SIG-M5 treated with dmso at 0.1 percent for 504 hours (cell line): Measurements from ENCODE around the gene CSNK2B.
"Not testable (repeated sequence)": the region's sequence is repeated elsewhere in the genome, so short reads cannot be mapped to it uniquely, and the experiment has no call there.

Experiments used
- DNase-seq: peaks from one replicate; lab custom pipeline; 2025; ENCODE audit not compliant: unreplicated experiment; lab: John Stamatoyannopoulos, UW

Gene CSNK2B

DNA sequence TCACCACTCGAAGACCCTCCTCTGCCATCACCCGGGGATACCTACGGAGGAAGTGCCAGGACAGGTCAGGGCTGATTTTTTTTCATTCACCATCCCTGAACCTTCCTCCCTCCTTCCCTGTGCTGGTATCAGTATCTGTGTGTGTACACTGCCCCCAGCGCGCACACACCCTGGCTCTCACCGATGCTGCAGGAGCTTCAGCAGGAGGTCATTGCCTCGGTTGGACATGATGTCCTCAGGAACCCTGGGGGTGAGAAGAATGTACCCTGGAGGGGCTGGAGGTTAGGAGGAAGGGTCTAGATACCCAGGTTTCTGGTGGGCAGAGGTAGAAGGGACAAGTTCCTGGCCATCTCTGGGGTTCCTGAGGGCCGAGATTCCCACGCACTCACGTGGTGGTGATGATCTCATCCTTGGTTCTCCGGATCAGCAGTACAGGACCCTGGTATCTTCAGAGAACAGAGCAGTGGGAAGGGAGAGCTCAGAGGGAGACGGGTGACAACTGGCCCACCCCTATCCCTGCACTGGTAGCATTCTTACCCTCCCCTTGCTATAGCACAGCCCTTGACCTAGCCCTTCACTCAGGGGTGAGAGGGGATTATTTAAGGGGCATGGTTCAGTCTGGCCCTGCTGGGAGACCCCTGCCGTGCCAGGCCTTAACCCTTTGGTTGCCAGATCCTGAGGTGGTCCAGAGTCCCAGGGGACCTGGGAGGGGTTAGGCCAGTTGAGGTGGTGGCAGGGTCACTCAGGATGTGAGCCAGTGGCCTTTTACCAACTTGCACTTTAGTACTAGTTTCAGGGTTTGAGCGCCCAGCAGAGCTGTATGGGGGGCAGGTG, 22.2 kb downstream of the CSNK2B start:
- DNase-seq = no peak

- no peak for DNase-seq
Observed at GRCh38 chr6:31689249-31690110, 23.6 kb downstream of the CSNK2B start.

DNA sequence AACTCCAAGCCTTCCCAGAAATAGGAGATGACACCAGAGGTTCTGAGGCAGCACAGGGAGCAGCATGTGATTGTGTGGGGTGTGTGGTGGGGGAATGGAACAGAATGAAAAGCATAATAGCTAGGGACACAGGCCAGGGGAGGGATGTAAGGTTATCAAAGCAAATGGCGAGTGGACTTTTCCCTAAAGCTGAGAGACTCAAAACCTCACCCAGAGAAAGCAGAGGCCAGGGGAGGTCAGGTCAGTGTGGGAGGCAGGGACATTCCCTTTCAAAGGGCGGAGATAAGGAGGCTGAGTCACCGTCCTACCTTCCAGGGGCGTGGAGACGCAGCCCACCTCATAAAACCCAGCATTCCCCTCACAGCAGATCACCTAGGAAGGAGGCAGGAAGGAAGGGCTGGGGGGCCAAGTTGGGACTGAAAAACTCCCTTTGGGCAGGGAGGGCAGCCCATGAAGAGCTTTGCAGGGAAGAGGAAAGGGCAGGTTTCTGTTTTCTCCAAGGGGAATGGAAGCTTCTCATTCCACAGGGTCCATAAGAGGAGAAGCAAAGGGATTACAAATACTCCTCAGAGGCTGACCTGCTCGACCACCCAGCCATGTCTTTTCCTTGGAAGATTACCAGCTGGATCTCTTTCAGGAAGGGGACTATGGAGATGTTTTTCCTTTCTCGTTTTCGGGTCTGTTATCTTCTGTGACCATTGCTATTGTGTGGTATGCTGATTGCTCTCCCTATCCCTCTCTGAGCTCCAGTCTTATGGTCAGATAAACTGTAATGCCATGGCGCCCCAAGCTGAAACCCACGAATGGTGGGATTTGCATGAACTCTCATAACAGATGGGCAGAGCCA, 24.6 kb downstream of the CSNK2B start:
- DNase-seq = no peak

- DNase-seq = no peak
Observed at GRCh38 chr6:31691078-31691463, 25.2 kb downstream of the CSNK2B start.

GRCh38 chr6:31691564-31692108, 25.8 kb downstream of the CSNK2B start:
- no peak for DNase-seq

- no peak for DNase-seq
Observed at GRCh38 chr6:31692353-31692752, 26.5 kb downstream of the CSNK2B start.

DNA sequence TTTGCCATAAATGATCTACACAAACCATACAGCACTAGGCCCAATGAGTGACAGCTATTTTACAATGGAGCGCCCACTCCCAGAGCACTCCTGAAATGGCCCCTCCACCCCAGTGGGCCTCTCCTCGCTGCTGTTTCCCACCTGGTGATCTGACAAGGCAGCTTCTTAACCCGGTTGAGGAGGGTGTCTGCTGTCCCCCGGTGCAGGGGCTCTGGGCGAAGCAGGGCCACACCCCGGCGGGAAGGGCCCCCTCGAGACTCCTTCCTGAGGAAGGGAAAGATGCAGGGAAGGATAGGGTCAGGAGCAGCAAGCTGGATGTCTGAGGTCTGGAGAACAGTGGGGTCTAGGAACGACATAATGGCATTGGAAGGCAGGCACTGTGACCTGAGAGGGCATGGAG, 27.0 kb downstream of the CSNK2B start:
- DNase-seq = no peak

DNA sequence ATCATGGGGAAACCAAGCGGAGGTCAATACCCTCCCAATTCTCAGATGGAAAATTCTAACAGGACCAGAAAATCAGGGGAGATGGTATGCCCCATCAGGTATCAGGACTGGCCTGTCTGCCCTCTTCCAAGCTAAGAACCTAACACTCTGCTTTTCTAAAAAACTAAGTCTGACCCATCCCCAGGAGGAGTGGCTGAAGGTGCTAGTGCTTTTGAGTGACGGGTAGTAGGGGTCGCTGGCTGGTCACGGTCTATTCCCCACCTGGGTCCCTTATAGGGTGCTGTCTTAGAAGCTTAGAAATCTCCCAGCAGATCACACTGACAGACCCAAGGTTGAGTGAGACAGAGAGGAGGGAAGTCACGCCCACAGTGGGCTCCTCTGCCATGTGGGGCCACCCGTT, 27.7 kb downstream of the CSNK2B start:
- no peak for DNase-seq

GRCh38 chr6:31697555-31697954, 31.7 kb downstream of the CSNK2B start:
- DNase-seq = no peak

GRCh38 chr6:31700740-31701401, 35.0 kb downstream of the CSNK2B start:
- no peak for DNase-seq

DNA sequence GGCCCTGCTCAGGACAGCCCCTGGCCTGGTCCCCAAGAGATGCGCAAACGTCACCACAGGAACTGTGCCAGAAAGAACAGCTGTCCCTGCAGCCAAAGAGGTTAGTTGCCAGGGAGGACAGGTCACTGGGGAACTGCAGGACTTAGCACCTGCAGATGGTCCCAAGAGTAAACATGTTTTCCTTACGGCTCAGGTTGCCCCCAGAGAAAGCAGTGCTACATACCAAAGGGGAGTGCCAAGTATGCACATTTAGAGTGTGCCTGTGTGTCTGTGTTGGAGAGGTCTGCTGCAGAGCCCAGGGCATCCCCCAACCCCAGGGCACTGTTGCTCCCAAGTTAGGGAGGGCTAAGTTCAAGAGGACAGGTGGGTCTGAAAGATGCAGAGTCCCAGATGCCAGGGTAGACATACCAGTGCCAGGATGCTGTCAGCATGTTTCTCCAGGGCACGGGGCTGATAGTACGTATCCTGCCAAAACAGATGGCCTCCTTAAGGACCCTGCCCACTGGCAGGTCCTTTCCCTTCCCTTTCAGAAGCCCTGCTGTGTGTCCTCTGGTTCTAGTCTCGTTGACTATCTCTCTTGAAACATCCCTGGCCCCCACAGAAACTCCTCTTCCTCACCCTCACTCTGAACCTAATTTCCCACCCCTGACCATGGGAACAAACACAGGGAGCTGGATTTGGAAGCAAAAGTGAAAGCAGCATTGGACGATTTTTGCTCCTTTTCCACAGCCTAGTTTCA, 36.0 kb downstream of the CSNK2B start:
- no peak for DNase-seq

DNA sequence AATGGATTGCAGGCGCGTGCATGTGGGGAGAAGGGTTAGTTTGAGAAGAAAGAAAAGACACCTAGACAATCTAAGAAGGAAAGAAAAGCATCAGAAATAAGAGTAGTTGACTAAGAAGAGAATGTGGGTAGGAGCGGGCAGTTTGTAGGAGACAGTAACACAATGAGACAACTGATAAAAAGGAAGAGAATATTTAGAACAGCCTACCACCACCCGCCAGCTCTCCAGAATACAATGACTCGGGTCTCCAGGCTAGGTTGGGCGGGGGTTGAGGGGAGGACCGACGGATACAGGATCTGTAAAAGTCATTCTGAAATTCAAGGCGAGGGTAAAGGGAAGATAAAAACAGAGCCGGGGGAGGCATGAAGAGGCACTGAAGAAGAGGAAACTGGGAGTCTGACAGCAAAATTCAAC, 36.5 kb downstream of the CSNK2B start:
- DNase-seq = no peak

GRCh38 chr6:31702819-31703716, 37.2 kb downstream of the CSNK2B start, which contains the start of gene ABHD16A:
Gene ABHD16A, minus strand, starts transcription at chr6:31703324. Its CDS starts 43 bp downstream, at chr6:31703281.
- peak; percentile 97 for DNase-seq

- DNase-seq = no peak
Observed at GRCh38 chr6:31705931-31706330, 40.1 kb downstream of the CSNK2B start.

DNA sequence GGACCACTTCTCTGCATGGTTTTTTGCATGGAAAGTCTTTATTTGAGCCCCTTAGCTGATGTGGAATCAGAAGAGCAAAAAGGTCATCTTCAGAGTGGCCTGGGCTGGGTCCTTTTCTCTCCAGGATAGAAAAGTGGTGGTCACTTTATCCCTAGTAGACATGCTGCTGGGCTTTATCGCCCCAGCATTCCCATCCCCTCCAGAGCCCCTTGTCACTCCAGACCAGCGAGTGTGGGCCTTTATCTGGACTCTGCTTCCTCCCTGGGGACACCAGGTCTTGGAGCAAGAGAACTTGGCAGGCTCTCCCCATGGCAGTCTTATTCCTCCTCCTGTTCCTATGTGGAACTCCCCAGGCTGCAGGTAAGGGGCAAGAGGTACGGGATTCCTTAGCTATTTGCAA, 40.7 kb downstream of the CSNK2B start, which contains the start of gene LY6G6F:
LY6G6F (plus strand) TSS at position 268 of the 400 bp plus-strand sequence; CDS start at position 309, 41 bp downstream.
- no peak for DNase-seq

- DNase-seq = no peak
Observed at GRCh38 chr6:31707701-31708100, 41.8 kb downstream of the CSNK2B start.

DNA sequence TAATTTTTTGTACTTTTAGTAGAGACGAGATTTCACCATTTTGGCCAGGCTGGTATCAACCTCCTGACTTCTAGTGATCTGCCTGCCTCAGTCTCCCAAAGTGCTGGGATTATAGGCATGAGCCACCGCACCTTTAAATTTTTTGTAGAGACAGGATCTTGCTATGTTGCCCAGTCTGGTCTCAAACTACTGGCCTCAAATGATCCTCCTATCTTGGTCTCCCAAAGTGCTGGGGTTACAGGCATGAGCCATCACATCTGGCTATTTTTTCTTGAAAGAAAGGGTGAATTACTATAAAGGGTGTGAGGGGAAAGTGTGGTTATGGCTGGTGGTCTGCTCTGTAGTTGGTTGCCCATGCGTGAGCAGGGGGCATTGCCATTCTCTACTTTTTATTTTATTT, 42.3 kb downstream of the CSNK2B start:
- DNase-seq = no peak

- not testable (repeated sequence) for DNase-seq
Observed at GRCh38 chr6:31709157-31709556, 43.3 kb downstream of the CSNK2B start.
